OCI-LY1 (cell line): ENCODE results near the gene RPUSD4.

Source experiments
- H2AFZ ChIP-seq: fragments of 200-600 bp; sonication (generic), shearing (Covaris generic); 2 replicates; pipeline ENCODE4 v1.6.0; 2014; ENCODE audit warnings: antibody characterized with exemption, mild to moderate bottlenecking, low read length
- H3F3A ChIP-seq: fragments of 200-600 bp; sonication (generic), shearing (Covaris generic); 2 replicates; pipeline ENCODE4 v1.6.0; 2014; ENCODE audit warnings: mild to moderate bottlenecking, antibody characterized with exemption, low read length, moderate library complexity; ENCODE audit not compliant: insufficient read depth
- H3K27ac ChIP-seq: fragments of 200-600 bp; sonication (generic); 2 replicates; pipeline ENCODE4 v1.5.1; 2014; ENCODE audit warnings: low read length, mixed run types, mild to moderate bottlenecking, low read depth; ENCODE audit not compliant: poor library complexity, severe bottlenecking
- H3K27me3 ChIP-seq: fragments of 200-600 bp; sonication (generic); 2 replicates; pipeline ENCODE4 v1.6.0; 2014; ENCODE audit warnings: antibody characterized with exemption, mild to moderate bottlenecking, low read length, moderate library complexity; ENCODE audit not compliant: insufficient read depth
- H3K36me3 ChIP-seq: fragments of 200-600 bp; sonication (generic); 2 replicates; pipeline ENCODE4 v1.6.1; 2014; ENCODE audit warnings: mild to moderate bottlenecking, antibody characterized with exemption, low read length, moderate library complexity, mixed read lengths; ENCODE audit not compliant: insufficient read depth
- H3K4me1 ChIP-seq: fragments of 200-600 bp; sonication (generic); 2 replicates; pipeline ENCODE4 v1.5.1; 2014; ENCODE audit warnings: mild to moderate bottlenecking, low read length, moderate library complexity; ENCODE audit not compliant: insufficient read depth, severe bottlenecking
- H3K4me2 ChIP-seq: fragments of 200-600 bp; sonication (generic), shearing (Covaris generic); 2 replicates; pipeline ENCODE4 v1.6.1; 2014; ENCODE audit warnings: low read length
- H3K4me3 ChIP-seq: fragments of 200-600 bp; sonication (generic); 2 replicates; pipeline ENCODE4 v1.5.1; 2014; ENCODE audit warnings: low read length, low read depth, mild to moderate bottlenecking, mixed read lengths; ENCODE audit not compliant: poor library complexity, severe bottlenecking
- H3K79me2 ChIP-seq: fragments of 200-600 bp; shearing (Covaris generic); 2 replicates; pipeline ENCODE4 v1.6.1; 2016; ENCODE audit warnings: mixed run types, low read length, mixed read lengths; ENCODE audit not compliant: insufficient read depth
- H3K9ac ChIP-seq: fragments of 200-600 bp; sonication (generic), shearing (Covaris generic); 2 replicates; pipeline ENCODE4 v1.6.1; 2014; ENCODE audit warnings: mild to moderate bottlenecking, low read length, mixed read lengths
- H3K9me2 ChIP-seq: fragments of 200-600 bp; sonication (generic), shearing (Covaris generic); 2 replicates; pipeline ENCODE4 v1.6.1; 2014; ENCODE audit warnings: low read depth, mild to moderate bottlenecking, low read length, mixed read lengths
- H3K9me3 ChIP-seq: fragments of 200-600 bp; shearing (Covaris generic); 2 replicates; pipeline ENCODE4 v1.6.1; 2014; ENCODE audit warnings: low read length, mixed read lengths
- H4K20me1 ChIP-seq: fragments of 200-600 bp; sonication (generic), shearing (Covaris generic); 2 replicates; pipeline ENCODE4 v1.6.0; 2016; ENCODE audit warnings: mild to moderate bottlenecking, low read length; ENCODE audit not compliant: insufficient read depth
- CTCF ChIP-seq: fragments of 200-600 bp; sonication (generic), shearing (Covaris generic); IDR thresholded peaks from 2 replicates; pipeline ENCODE4 v1.5.1; 2017; ENCODE audit warnings: mild to moderate bottlenecking, antibody characterized with exemption, low read length, moderate library complexity, mixed read lengths
- EZH2 ChIP-seq: fragments of 200-600 bp; sonication (generic), shearing (Covaris generic); IDR thresholded peaks from 2 replicates; pipeline ENCODE4 v1.8.0; 2017; ENCODE audit warnings: borderline replicate concordance, mixed run types, mild to moderate bottlenecking, antibody characterized with exemption, low read length, moderate library complexity, mixed read lengths

The RPUSD4 gene

GRCh38 chr11:126186025-126186698 lies 25.3 kb downstream of the RPUSD4 start:
- Histone ChIP-seq H3F3A (no peaks in the 10 kb centered on the region), H3K4me1 (peaks cover 18% of the 10 kb centered on the region), H3K4me2 (no peak overlapping the region), H3K27ac (no peak overlapping the region), H3K36me3 (peaks cover 3% of the 10 kb centered on the region; the same call in 1 of the 2 replicates), H2AFZ (no peak overlapping the region), H3K4me3 (no peak overlapping the region), H3K9me2 (no peaks in the 10 kb centered on the region), H3K9me3 (no peaks in the 10 kb centered on the region), H3K27me3 (no peaks in the 10 kb centered on the region), H3K79me2 (no peaks in the 10 kb centered on the region), H4K20me1 (no peaks in the 10 kb centered on the region), H3K9ac (no peak overlapping the region)
- TF ChIP-seq EZH2 (no peak), CTCF (no peak)

DNA sequence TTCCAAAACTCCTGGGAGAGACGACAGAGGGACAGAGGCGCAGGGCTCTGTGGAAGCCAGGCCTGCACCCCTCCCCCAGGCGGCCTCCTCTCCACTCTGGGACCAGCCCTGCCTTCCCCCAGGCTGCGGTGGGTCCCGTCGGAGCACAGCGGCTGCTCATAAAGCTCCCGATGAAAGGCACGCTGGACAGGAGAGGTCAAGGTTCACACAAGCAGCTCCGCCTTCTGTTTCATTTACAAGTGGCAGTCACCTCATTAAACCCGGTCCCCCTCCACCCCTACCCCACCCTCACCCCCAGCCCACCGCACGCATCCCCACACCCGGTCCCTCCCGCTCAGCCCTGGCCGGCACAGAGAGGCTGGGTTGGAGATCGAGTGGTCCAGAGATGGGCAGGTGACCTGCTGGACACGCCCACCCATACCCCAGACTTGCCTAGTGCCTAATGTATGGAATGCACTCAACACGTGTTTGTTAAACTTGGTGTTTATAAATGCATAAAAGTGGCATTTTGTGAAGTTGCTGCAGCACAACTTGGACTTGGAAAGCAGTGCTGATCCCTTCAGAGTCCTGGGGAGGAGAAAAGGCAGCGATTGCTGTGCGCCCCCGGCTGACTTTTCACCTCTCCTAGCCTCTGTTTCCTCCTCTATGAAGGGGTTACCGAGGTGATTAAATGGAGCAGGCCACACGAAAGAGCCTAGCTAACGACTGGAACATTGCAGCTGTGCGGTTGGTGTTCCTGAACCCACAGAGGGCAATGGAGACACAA lies 26.0 kb downstream of the RPUSD4 start:
- Histone ChIP-seq H3K27me3 (no peaks in the 10 kb centered on the region), H3K4me3 (no peak overlapping the region), H3K36me3 (no peaks in the 10 kb centered on the region), H3K9ac (no peak overlapping the region), H2AFZ (no peak overlapping the region), H3K27ac (no peak overlapping the region), H3K4me1 (peaks cover 18% of the 10 kb centered on the region), H3K9me3 (no peaks in the 10 kb centered on the region), H3K79me2 (no peaks in the 10 kb centered on the region), H3K9me2 (no peaks in the 10 kb centered on the region), H3F3A (no peaks in the 10 kb centered on the region), H3K4me2 (no peak overlapping the region), H4K20me1 (no peaks in the 10 kb centered on the region)
- TF ChIP-seq CTCF (no peak), EZH2 (no peak)

- Histone ChIP-seq H3K9me3 (no peaks in the 10 kb centered on the region), H4K20me1 (no peaks in the 10 kb centered on the region), H3K27me3 (no peaks in the 10 kb centered on the region), H3K36me3 (no peaks in the 10 kb centered on the region), H3F3A (no peaks in the 10 kb centered on the region), H3K4me3 (no peak overlapping the region), H2AFZ (no peak overlapping the region), H3K9ac (no peak overlapping the region), H3K79me2 (no peaks in the 10 kb centered on the region), H3K4me2 (no peak overlapping the region), H3K27ac (no peak overlapping the region), H3K9me2 (no peaks in the 10 kb centered on the region), H3K4me1 (peaks cover under 1% of the 10 kb centered on the region)
- TF ChIP-seq EZH2: no peak
- TF ChIP-seq CTCF: no peak
These were observed 28.5 kb downstream of the RPUSD4 start for GRCh38 chr11:126182787-126183445.
